HEK293 (cell line): ENCODE measurements around the gene MOB1A.
A peak's percentile ranks its signal among the peaks of the same experiment; 100 is the strongest.

Source experiments
- AEBP2 ChIP-seq: fragments of 450-650 bp; formaldehyde crosslinking; IDR thresholded peaks from 2 replicates; pipeline ENCODE4 v1.5.1; 2016; ENCODE audit warnings: missing biosample characterization, missing genetic modification characterization, borderline replicate concordance
- EGR2 ChIP-seq: fragments of 450-650 bp; formaldehyde crosslinking; IDR thresholded peaks from 2 replicates; pipeline ENCODE4 v1.5.1; 2016; ENCODE audit warnings: low read depth, missing biosample characterization, missing genetic modification characterization
- FEZF1 ChIP-seq: fragments of 450-650 bp; formaldehyde crosslinking; IDR thresholded peaks from 2 replicates; pipeline ENCODE4 v1.5.1; 2016; ENCODE audit warnings: missing biosample characterization, missing genetic modification characterization
- GLI2 ChIP-seq: fragments of 450-650 bp; formaldehyde crosslinking; IDR thresholded peaks from 2 replicates; pipeline ENCODE4; 2017; ENCODE audit warnings: missing biosample characterization, missing genetic modification characterization, low read depth, borderline replicate concordance
- MYNN ChIP-seq: fragments of 450-650 bp; formaldehyde crosslinking; IDR thresholded peaks from 2 replicates; pipeline ENCODE4 v1.5.1; 2016; ENCODE audit warnings: missing biosample characterization, missing genetic modification characterization, borderline replicate concordance
- REST ChIP-seq: fragments of 450-650 bp; formaldehyde crosslinking; IDR thresholded peaks from 2 replicates; pipeline ENCODE4 v1.5.1; 2016; ENCODE audit warnings: missing biosample characterization, missing genetic modification characterization
- ZBTB17 ChIP-seq: fragments of 450-650 bp; formaldehyde crosslinking; IDR thresholded peaks from 2 replicates; pipeline ENCODE4 v1.5.1; 2016; ENCODE audit warnings: missing biosample characterization, missing genetic modification characterization
- ZBTB20 ChIP-seq: fragments of 450-650 bp; formaldehyde crosslinking; IDR thresholded peaks from 2 replicates; pipeline ENCODE4 v1.5.1; 2016; ENCODE audit warnings: missing biosample characterization, missing genetic modification characterization
- ZBTB49 ChIP-seq: fragments of 450-650 bp; formaldehyde crosslinking; IDR thresholded peaks from 2 replicates; pipeline ENCODE4 v1.5.1; 2016; ENCODE audit warnings: missing biosample characterization, missing genetic modification characterization, low read depth
- ZNF132 ChIP-seq: fragments of 450-650 bp; formaldehyde crosslinking; IDR thresholded peaks from 2 replicates; pipeline ENCODE4 v1.5.1; 2017; ENCODE audit warnings: missing biosample characterization, missing genetic modification characterization, borderline replicate concordance
- ZNF140 ChIP-seq: fragments of 450-650 bp; formaldehyde crosslinking; IDR thresholded peaks from 2 replicates; pipeline ENCODE4 v1.5.1; 2016; ENCODE audit warnings: missing biosample characterization, missing genetic modification characterization
- ZNF148 ChIP-seq: fragments of 450-650 bp; formaldehyde crosslinking; IDR thresholded peaks from 2 replicates; pipeline ENCODE4 v1.5.0; 2017; ENCODE audit warnings: missing biosample characterization, missing genetic modification characterization, borderline replicate concordance
- ZNF211 ChIP-seq: fragments of 450-650 bp; formaldehyde crosslinking; IDR thresholded peaks from 2 replicates; pipeline ENCODE4 v1.5.1; 2016; ENCODE audit warnings: low read depth, missing biosample characterization, missing genetic modification characterization
- ZNF221 ChIP-seq: fragments of 450-650 bp; formaldehyde crosslinking; IDR thresholded peaks from 2 replicates; pipeline ENCODE4 v1.5.1; 2017; ENCODE audit warnings: missing biosample characterization, missing genetic modification characterization, borderline replicate concordance
- ZNF239 ChIP-seq: fragments of 450-650 bp; formaldehyde crosslinking; IDR thresholded peaks from 2 replicates; pipeline ENCODE4 v1.5.1; 2016; ENCODE audit warnings: missing biosample characterization, missing genetic modification characterization
- ZNF266 ChIP-seq: fragments of 450-650 bp; formaldehyde crosslinking; IDR thresholded peaks from 2 replicates; pipeline ENCODE4 v1.5.1; 2016; ENCODE audit warnings: missing biosample characterization, missing genetic modification characterization, low read depth
- ZNF292 ChIP-seq: fragments of 450-650 bp; formaldehyde crosslinking; IDR thresholded peaks from 2 replicates; pipeline ENCODE4 v1.5.1; 2016; ENCODE audit warnings: low read depth, missing biosample characterization, missing genetic modification characterization, borderline replicate concordance
- ZNF311 ChIP-seq: fragments of 450-650 bp; formaldehyde crosslinking; IDR thresholded peaks from 2 replicates; pipeline ENCODE4 v1.5.1; 2017; ENCODE audit warnings: missing biosample characterization, missing genetic modification characterization, borderline replicate concordance
- ZNF416 ChIP-seq: fragments of 450-650 bp; formaldehyde crosslinking; IDR thresholded peaks from 2 replicates; pipeline ENCODE4 v1.5.1; 2016; ENCODE audit warnings: missing biosample characterization, missing genetic modification characterization
- ZNF426 ChIP-seq: fragments of 450-650 bp; formaldehyde crosslinking; IDR thresholded peaks from 2 replicates; pipeline ENCODE4 v1.5.1; 2017; ENCODE audit warnings: missing biosample characterization, missing genetic modification characterization, mild to moderate bottlenecking, inconsistent platforms, moderate library complexity
- ZNF433 ChIP-seq: fragments of 450-650 bp; formaldehyde crosslinking; IDR thresholded peaks from 2 replicates; pipeline ENCODE4 v1.5.1; 2016; ENCODE audit warnings: missing biosample characterization, missing genetic modification characterization, low read depth
- ZNF473 ChIP-seq: fragments of 450-650 bp; formaldehyde crosslinking; IDR thresholded peaks from 2 replicates; pipeline ENCODE4 v1.5.1; 2017; ENCODE audit warnings: missing biosample characterization, missing genetic modification characterization
- ZNF501 ChIP-seq: fragments of 450-650 bp; formaldehyde crosslinking; IDR thresholded peaks from 2 replicates; pipeline ENCODE4 v1.5.1; 2016; ENCODE audit warnings: missing biosample characterization, missing genetic modification characterization
- ZNF558 ChIP-seq: fragments of 450-650 bp; formaldehyde crosslinking; IDR thresholded peaks from 2 replicates; pipeline ENCODE4 v1.5.1; 2016; ENCODE audit warnings: missing biosample characterization, missing genetic modification characterization
- ZNF580 ChIP-seq: fragments of 450-650 bp; formaldehyde crosslinking; IDR thresholded peaks from 2 replicates; pipeline ENCODE4 v1.5.1; 2016; ENCODE audit warnings: missing biosample characterization, missing genetic modification characterization
- ZNF600 ChIP-seq: fragments of 450-650 bp; formaldehyde crosslinking; IDR thresholded peaks from 2 replicates; pipeline ENCODE4 v1.5.1; 2016; ENCODE audit warnings: missing biosample characterization, missing genetic modification characterization
- TF ChIP-seq, protein P1 (sequence below): fragments of 450-650 bp; formaldehyde crosslinking; IDR thresholded peaks from 2 replicates; pipeline ENCODE4 v1.5.1; 2017; ENCODE audit warnings: missing biosample characterization, missing genetic modification characterization

The MOB1A gene

GRCh38 chr2:74119912-74120825 is 58.5 kb downstream of the MOB1A start (continued):
- TF ChIP-seq ZNF433 (tag by site-specific recombination) (no peak), ZNF266 (tag by site-specific recombination) (no peak), ZBTB17 (tag by site-specific recombination) (peak; percentile 95), MYNN (tag by site-specific recombination) (no peak), GLI2 (tag by site-specific recombination) (no peak), ZNF292 (tag by site-specific recombination) (no peak), FEZF1 (no peak), ZNF239 (tag by site-specific recombination) (no peak), ZNF311 (tag by site-specific recombination) (no peak), ZNF221 (tag by site-specific recombination) (no peak), ZNF600 (tag by site-specific recombination) (peak; percentile 88), ZNF473 (no peak), ZNF211 (tag by site-specific recombination) (no peak), ZNF501 (tag by site-specific recombination) (peak; percentile 95), ZNF558 (tag by site-specific recombination) (no peak), EGR2 (no peak), ZNF580 (tag by site-specific recombination) (peak; percentile 91), AEBP2 (tag by site-specific recombination) (no peak), ZBTB20 (peak; percentile 48; the same call in 1 of the 2 replicates), ZNF426 (tag by site-specific recombination) (no peak), ZNF416 (tag by site-specific recombination) (no peak), ZBTB49 (tag by site-specific recombination) (no peak), ZNF148 (tag by site-specific recombination) (no peak), REST (no peak), ZNF132 (tag by site-specific recombination) (no peak), ZNF140 (tag by site-specific recombination) (no peak)
- TF ChIP-seq, protein P1, sequence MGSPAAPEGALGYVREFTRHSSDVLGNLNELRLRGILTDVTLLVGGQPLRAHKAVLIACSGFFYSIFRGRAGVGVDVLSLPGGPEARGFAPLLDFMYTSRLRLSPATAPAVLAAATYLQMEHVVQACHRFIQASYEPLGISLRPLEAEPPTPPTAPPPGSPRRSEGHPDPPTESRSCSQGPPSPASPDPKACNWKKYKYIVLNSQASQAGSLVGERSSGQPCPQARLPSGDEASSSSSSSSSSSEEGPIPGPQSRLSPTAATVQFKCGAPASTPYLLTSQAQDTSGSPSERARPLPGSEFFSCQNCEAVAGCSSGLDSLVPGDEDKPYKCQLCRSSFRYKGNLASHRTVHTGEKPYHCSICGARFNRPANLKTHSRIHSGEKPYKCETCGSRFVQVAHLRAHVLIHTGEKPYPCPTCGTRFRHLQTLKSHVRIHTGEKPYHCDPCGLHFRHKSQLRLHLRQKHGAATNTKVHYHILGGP (tag by site-specific recombination) = no peak
